ACC112 (cell line): Measurements from ENCODE around the gene EVA1A.

Experiments
- H2AFZ ChIP-seq: fragments of 200-600 bp; sonication (generic); one replicate; pipeline ENCODE4 v1.6.0; 2017; ENCODE audit warnings: antibody characterized with exemption, low read length; ENCODE audit not compliant: unreplicated experiment
- H3K27ac ChIP-seq: fragments of 200-600 bp; sonication (generic); 2 replicates; pipeline ENCODE4 v1.5.1; 2014; ENCODE audit warnings: low read depth, mild to moderate bottlenecking, antibody characterized with exemption, low read length, moderate library complexity
- H3K27me3 ChIP-seq: fragments of 200-600 bp; sonication (generic); 2 replicates; pipeline ENCODE4 v1.6.1; 2014; ENCODE audit warnings: mild to moderate bottlenecking, antibody characterized with exemption, low read length, moderate library complexity, mixed read lengths; ENCODE audit not compliant: insufficient read depth
- H3K36me3 ChIP-seq: fragments of 200-600 bp; sonication (generic); 2 replicates; pipeline ENCODE4 v1.6.1; 2016; ENCODE audit warnings: mild to moderate bottlenecking, antibody characterized with exemption, low read length, moderate library complexity, mixed read lengths; ENCODE audit not compliant: insufficient read depth
- H3K4me1 ChIP-seq: fragments of 200-600 bp; sonication (generic); one replicate; pipeline ENCODE4 v1.6.1; 2016; ENCODE audit warnings: low read length, mixed read lengths; ENCODE audit not compliant: insufficient read depth, unreplicated experiment, control insufficient read depth
- H3K4me3 ChIP-seq: fragments of 200-600 bp; sonication (generic); 2 replicates; pipeline ENCODE4 v1.5.1; 2014; ENCODE audit warnings: mild to moderate bottlenecking, low read depth, low read length
- H3K79me2 ChIP-seq: fragments of 200-600 bp; sonication (generic); one replicate; pipeline ENCODE4 v1.6.0; 2016; ENCODE audit warnings: low read length; ENCODE audit not compliant: control insufficient read depth, unreplicated experiment, insufficient read depth

Gene EVA1A

DNA sequence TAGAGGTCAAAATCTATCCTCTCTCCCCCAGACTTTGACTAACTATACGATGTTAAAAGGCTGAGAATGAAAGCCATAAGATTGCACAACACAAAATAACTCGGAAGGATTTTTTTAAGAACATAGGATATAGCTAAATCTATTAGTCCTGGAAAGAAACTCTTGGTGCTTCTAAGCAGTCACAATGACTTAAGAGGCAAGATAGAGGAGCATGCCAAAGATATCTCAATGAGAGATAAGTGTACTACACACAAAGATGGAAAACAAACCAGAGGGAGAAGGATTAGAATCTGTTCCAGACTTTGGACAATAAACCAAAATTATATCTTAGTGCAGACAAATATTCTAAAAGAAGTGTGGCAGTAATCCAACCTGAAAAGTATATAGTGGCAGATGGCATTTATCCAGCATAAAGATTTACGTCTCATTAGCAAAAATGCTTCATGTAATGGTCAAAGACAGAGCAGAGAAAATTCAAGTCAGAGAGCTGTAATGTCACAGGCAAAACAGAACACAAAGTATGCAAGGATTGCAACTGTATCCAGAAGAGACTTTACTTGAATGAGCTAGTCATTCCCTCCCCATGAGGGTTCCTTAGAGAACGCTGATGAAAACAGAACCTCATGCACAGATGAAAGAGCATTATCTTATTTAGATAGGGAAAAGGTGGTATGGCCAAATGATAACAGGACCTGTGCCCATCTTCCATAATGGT, 28.8 kb upstream of the EVA1A start:
- H3K4me1 ChIP-seq = peaks cover 51% of the 10 kb centered on the region
- no peaks in the 10 kb centered on the region for H3K36me3 ChIP-seq
- peak overlapping the region; percentile 85 for H3K27ac ChIP-seq
- H2AFZ ChIP-seq = peak overlapping the region; percentile 72
- H3K27me3 ChIP-seq = no peaks in the 10 kb centered on the region
- H3K4me3 ChIP-seq = peak overlapping the region; percentile 24; the same call in 1 of the 2 replicates
- H3K79me2 ChIP-seq = no peaks in the 10 kb centered on the region

DNA sequence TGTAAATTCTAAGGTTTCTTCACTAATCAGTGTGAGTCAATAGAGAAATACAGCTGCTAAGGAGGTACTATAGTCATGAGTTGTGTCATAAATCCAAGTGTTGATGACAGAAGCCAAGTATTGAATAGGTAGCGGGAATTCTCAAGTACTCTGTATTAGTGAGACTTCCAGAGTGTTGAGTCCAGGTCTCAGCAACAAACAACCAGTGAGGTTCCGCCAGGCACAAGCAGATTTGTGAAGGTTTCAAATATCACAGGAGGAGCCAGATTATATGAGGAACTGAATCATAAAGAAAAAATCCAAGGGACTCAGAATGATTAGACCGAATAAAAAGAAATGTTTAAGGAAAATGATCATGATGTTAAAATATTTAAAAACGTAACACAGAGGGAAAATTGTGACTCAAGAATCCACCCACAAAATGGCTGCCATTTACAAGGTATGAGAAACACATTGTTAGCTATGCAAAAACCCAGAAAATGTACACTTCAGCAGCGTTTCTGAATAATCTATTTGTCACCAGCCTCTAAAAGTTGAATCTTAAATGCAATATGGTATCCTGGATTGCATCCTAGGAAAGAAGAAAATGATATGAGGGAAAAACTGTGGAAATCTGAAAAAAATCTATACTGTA, 27.3 kb upstream of the EVA1A start:
- H3K27ac ChIP-seq = peak overlapping the region; percentile 85
- H3K36me3 ChIP-seq = no peaks in the 10 kb centered on the region
- H3K4me1 ChIP-seq = peaks cover 51% of the 10 kb centered on the region
- peak overlapping the region; percentile 65 for H2AFZ ChIP-seq
- no peaks in the 10 kb centered on the region for H3K27me3 ChIP-seq
- H3K4me3 ChIP-seq = no peak overlapping the region; the same call in none of the 2 replicates
- H3K79me2 ChIP-seq = no peaks in the 10 kb centered on the region

DNA sequence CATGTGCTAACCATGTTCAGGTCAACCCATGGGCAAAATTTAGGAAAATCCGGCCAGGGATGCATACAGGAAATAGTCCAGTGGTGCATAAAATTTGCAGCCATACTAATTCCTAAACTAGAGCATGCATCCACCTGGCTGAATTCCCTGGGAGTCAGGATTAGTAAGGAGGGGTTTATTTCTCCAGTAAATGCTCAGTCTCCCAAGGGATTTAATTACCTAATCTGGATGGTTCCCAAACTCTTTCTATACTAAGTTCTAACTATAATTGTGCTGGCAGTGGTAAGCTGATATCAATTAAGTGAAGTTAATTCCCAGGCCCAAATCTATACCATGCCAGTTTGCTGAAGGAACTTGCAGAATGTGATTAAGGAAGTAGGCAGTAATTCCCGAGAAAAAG, 26.2 kb upstream of the EVA1A start:
- Histone ChIP-seq H2AFZ (no peak overlapping the region), H3K79me2 (no peaks in the 10 kb centered on the region), H3K27ac (no peak overlapping the region), H3K4me1 (peaks cover 42% of the 10 kb centered on the region), H3K36me3 (no peaks in the 10 kb centered on the region), H3K4me3 (no peak overlapping the region), H3K27me3 (no peaks in the 10 kb centered on the region)

DNA sequence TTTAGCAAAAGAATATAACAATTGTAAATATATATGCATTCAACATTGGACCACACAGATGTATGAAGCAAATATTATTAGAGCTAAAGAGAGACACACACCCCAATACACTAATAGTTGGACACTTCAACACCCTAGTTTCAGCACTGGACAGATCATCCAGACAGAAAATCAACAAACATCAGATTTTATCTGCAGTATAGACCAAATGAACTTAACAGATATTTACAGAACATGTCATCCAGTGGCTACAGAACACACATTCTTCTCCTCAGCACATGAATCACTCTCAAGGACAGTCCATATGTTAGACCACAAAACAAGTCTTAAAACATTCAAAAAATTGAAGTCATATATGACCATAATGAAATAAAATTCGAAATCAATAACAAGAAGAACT, 22.1 kb upstream of the EVA1A start:
- H2AFZ ChIP-seq = no peak overlapping the region
- H3K4me1 ChIP-seq = peaks cover 12% of the 10 kb centered on the region
- no peak overlapping the region for H3K4me3 ChIP-seq
- no peaks in the 10 kb centered on the region for H3K36me3 ChIP-seq
- no peaks in the 10 kb centered on the region for H3K79me2 ChIP-seq
- H3K27me3 ChIP-seq = no peaks in the 10 kb centered on the region
- H3K27ac ChIP-seq = no peak overlapping the region

DNA sequence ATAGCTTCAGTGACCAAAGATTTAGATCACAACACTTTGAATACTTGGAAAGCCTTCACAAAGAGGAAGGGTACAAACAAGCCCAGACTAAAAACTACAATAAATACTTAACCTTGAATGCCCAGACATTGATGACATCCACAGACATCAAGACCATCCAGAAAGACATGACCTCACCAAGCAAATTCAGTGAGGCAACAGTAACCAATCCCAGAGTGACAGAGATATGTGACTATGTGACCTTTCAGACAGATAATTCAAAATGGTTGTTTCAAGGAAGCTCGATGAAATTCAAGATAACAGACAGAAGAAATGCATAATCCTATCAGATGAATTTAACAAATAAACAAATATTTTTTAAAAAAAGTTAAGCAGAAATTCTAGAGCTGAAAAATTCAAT, 19.9 kb upstream of the EVA1A start:
- H3K27me3 ChIP-seq = no peaks in the 10 kb centered on the region
- no peaks in the 10 kb centered on the region for H3K4me1 ChIP-seq

DNA sequence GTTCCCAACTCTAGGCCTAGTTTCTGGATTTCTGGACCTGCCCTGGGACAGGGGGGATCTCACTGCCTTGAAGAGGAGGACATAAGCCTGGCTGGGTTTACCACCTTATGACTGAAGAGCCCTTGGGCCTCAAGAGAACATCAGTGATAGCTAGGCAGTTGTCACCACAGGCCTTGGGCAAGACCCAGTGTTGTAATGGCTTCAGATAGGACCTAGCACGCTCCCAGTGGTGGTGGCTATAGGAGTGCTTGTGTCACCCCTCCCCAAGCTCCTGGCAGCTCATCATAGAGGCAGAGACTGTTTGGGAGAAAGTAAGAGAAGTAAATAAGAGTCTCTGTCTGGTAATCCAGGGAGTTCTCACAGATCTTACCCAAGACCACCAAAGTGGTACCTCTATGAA, 19.4 kb upstream of the EVA1A start:
- Histone ChIP-seq H3K4me1 (no peaks in the 10 kb centered on the region), H2AFZ (no peak overlapping the region), H3K79me2 (no peaks in the 10 kb centered on the region), H3K4me3 (no peak overlapping the region), H3K27ac (no peak overlapping the region), H3K36me3 (no peaks in the 10 kb centered on the region), H3K27me3 (no peaks in the 10 kb centered on the region)

More for the DNA sequence above, 19.9 kb upstream of the EVA1A start:
- H3K79me2 ChIP-seq = no peaks in the 10 kb centered on the region
- H3K4me3 ChIP-seq = no peak overlapping the region
- H2AFZ ChIP-seq = no peak overlapping the region
- H3K27ac ChIP-seq = no peak overlapping the region
- H3K36me3 ChIP-seq = no peaks in the 10 kb centered on the region

DNA sequence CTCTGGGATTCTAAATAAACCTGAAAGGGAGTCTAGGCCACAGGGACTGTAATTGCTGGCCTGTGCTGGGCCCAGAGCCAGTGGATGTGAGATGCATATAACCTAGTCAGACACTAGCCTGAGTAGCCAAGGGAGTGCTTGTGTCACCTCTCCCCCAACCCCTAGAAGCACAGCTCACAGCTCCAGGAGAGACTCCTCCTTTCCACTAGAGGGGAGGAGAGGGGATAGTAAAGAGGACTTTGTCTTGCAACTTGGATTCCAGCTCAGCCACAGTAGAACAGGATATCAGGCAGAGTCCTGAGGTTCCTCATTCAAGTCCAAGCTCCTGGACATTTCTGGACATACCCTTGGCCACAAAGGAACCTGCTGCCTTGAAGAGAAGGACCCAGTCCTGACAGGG, 18.4 kb upstream of the EVA1A start:
- H3K27ac ChIP-seq = no peak overlapping the region
- H3K79me2 ChIP-seq = no peaks in the 10 kb centered on the region
- H3K4me3 ChIP-seq = no peak overlapping the region
- no peaks in the 10 kb centered on the region for H3K27me3 ChIP-seq
- no peaks in the 10 kb centered on the region for H3K36me3 ChIP-seq
- no peak overlapping the region for H2AFZ ChIP-seq
- no peaks in the 10 kb centered on the region for H3K4me1 ChIP-seq

DNA sequence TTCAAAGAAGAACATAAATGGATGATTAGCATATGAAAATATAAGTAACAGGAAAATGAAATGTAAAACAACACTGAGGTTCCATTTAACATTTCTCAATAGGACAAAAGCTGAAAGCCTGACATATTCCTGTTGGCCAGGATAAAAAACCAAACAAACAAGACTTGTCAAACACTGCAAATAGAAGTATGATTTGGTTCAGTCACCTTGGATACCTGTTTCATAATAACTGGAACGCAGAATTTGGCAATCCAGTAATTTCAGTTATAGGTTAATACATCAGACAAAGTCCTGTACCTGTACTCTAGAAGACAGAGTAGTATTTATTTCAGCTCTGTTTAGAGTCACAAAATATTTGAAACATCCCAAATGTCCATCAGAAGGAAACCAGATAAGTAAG, 16.5 kb upstream of the EVA1A start:
- H3K79me2 ChIP-seq = no peaks in the 10 kb centered on the region
- no peak overlapping the region for H2AFZ ChIP-seq
- no peaks in the 10 kb centered on the region for H3K27me3 ChIP-seq
- no peak overlapping the region for H3K4me3 ChIP-seq
- H3K36me3 ChIP-seq = no peaks in the 10 kb centered on the region
- no peak overlapping the region for H3K27ac ChIP-seq
- peaks cover under 1% of the 10 kb centered on the region for H3K4me1 ChIP-seq

DNA sequence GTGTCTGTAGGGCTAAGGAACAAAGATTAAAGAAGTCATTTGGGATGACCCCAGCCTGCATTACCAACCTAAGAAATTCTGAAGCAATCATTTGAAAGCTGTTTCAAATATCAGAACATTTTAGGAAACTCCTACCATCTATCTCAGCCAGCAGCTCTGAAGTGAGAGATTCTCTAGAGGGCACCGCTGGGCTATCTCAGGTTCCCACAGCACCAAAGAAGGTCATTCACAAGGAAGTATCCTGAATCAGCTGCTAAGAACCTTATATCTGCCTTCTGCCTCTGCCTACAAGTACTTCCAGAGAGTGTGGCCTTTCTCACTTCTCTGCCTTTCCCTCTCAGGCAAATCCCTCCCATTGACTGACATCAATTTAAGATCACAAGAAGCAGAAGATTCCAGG, 13.4 kb upstream of the EVA1A start:
- no peaks in the 10 kb centered on the region for H3K36me3 ChIP-seq
- no peak overlapping the region for H3K27ac ChIP-seq
- no peak overlapping the region for H3K4me3 ChIP-seq
- H3K79me2 ChIP-seq = no peaks in the 10 kb centered on the region
- no peaks in the 10 kb centered on the region for H3K27me3 ChIP-seq
- H3K4me1 ChIP-seq = peaks cover 16% of the 10 kb centered on the region
- no peak overlapping the region for H2AFZ ChIP-seq

DNA sequence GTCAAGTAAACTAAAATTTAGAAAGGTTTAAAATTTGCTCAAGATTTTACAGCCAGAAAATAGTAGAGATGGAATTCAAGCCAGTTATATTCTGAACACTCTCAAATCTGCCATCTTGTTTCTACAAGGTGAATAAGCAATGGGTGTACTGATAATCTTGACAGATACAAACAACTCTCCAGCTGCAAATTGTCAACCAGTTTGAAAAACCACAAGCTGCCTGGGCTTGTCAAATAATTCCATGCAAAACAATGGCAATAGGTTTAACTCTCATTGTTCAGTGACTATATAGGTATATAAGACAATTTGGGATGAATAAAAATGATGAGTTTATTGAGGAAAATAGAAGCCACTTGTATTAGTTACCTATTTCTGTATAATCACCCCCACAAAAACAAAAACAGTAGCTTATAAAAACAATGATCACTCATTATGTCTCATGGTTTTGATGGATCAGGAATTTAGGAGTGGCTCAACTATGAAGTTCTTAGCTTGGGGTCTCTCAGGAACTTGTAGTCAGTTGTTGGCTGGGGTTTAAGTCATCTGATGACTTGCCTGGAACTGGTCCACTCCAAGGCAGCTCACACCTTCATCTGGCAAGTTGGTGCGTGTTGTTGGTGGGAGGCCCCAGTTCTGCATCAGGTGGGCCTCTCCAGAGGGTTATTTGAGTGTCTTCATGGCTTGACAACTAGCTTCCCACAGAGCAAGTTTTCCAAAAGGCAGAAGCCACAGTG, 12.6 kb upstream of the EVA1A start:
- Histone ChIP-seq H3K27ac (no peak overlapping the region), H3K4me3 (no peak overlapping the region), H3K27me3 (no peaks in the 10 kb centered on the region), H3K36me3 (no peaks in the 10 kb centered on the region), H3K79me2 (no peaks in the 10 kb centered on the region), H2AFZ (no peak overlapping the region), H3K4me1 (peaks cover 16% of the 10 kb centered on the region)
